Liver (tissue), 9 donors: ENCODE measurements around the gene ZFHX2. TPM values are rescaled to one million over a fixed set of nuclear protein-coding genes. Genes with fewer than 3 reads are reported as not detected.

ENCODE experiments used
- DNase-seq: peaks from one replicate; pipeline ENCODE4 v3.0.0-alpha.2; 2017; ENCODE audit warnings: low spot score
- H3K27ac ChIP-seq, 2 donors: one replicate each; pipeline ENCODE4 v1.7.0; 2013; ENCODE audit warnings: inconsistent platforms in 2 of 2, low read length in 2 of 2, control low read depth in 1 of 2, low read depth in 1 of 2, mild to moderate bottlenecking in 1 of 2
- H3K27me3 ChIP-seq, 4 donors: one replicate each; pipeline versions ENCODE4 v1.6.1 to v1.7.0; 2013; ENCODE audit warnings: low read length in 3 of 4, inconsistent platforms in 1 of 4, mild to moderate bottlenecking in 1 of 4, moderate library complexity in 1 of 4; ENCODE audit not compliant: control insufficient read depth in 4 of 4, insufficient read depth in 4 of 4
- H3K36me3 ChIP-seq, 4 donors: one replicate each; pipeline versions ENCODE4 v1.6.1 to v1.7.0; 2013; ENCODE audit warnings: low read length in 3 of 4, mild to moderate bottlenecking in 3 of 4, low read depth in 1 of 4, moderate library complexity in 1 of 4; ENCODE audit not compliant: control insufficient read depth in 4 of 4, insufficient read depth in 3 of 4
- H3K4me1 ChIP-seq, 4 donors: one replicate each; pipeline versions ENCODE4 v1.6.1 to v1.7.0; 2013; ENCODE audit warnings: low read length in 3 of 4, mild to moderate bottlenecking in 3 of 4, moderate library complexity in 1 of 4; ENCODE audit not compliant: control insufficient read depth in 4 of 4, insufficient read depth in 4 of 4
- H3K4me3 ChIP-seq, 3 donors: one replicate each; pipeline versions ENCODE4 v1.6.1 to v1.7.0; 2013; ENCODE audit warnings: low read length in 3 of 3, control low read depth in 1 of 3, low read depth in 1 of 3, mild to moderate bottlenecking in 1 of 3
- H3K9ac ChIP-seq, 2 donors: one replicate each; pipeline ENCODE4 v1.7.0; 2013; ENCODE audit warnings: low read length in 2 of 2, mild to moderate bottlenecking in 2 of 2, moderate library complexity in 2 of 2, control low read depth in 1 of 2, low read depth in 1 of 2
- H3K9me3 ChIP-seq, 4 donors: one replicate each; pipeline versions ENCODE4 v1.6.1 to v1.7.0; 2013; ENCODE audit warnings: low read length in 3 of 4; ENCODE audit not compliant: control insufficient read depth in 4 of 4
- CTCF ChIP-seq: fragments of 150-350 bp; IDR thresholded peaks from 2 replicates; pipeline ENCODE4 v1.5.1; 2017; ENCODE audit warnings: improper control_type of control experiment, low read depth, low read length; ENCODE audit not compliant: missing input control
- EGR1 ChIP-seq, 2 donors: IDR thresholded peaks; 2 replicates each; pipeline ENCODE4 v1.6.1; 2016 to 2018; ENCODE audit warnings: antibody characterized with exemption in 2 of 2, low read depth in 2 of 2
- FOXA1 ChIP-seq: IDR thresholded peaks from 2 replicates; pipeline ENCODE4 v1.6.1; 2016; ENCODE audit warnings: antibody characterized with exemption
- FOXA2 ChIP-seq: IDR thresholded peaks from 2 replicates; pipeline ENCODE4 v1.6.1; 2016; ENCODE audit warnings: antibody characterized with exemption
- GABPA ChIP-seq, 2 donors: IDR thresholded peaks in 1 of 2; conservative IDR thresholded peaks in 1 of 2; 2 replicates each; pipeline ENCODE4 v1.6.1; 2016; ENCODE audit warnings: antibody characterized with exemption in 2 of 2, mild to moderate bottlenecking in 1 of 2, moderate library complexity in 1 of 2
- HNF4A ChIP-seq, 2 donors: conservative IDR thresholded peaks; 2 replicates each; pipeline ENCODE4 v1.6.1; 2016; ENCODE audit warnings: antibody characterized with exemption in 2 of 2, mild to moderate bottlenecking in 2 of 2
- HNF4G ChIP-seq: IDR thresholded peaks from 2 replicates; pipeline ENCODE4 v1.6.1; 2016; ENCODE audit warnings: antibody characterized with exemption
- JUND ChIP-seq, 2 donors: IDR thresholded peaks; 2 replicates each; pipeline ENCODE4 v1.6.1; 2016; ENCODE audit warnings: antibody characterized with exemption in 2 of 2
- NR2F2 ChIP-seq: IDR thresholded peaks from 2 replicates; pipeline ENCODE4 v1.6.1; 2016; ENCODE audit warnings: antibody characterized with exemption
- RAD21 ChIP-seq, 2 donors: IDR thresholded peaks; 2 replicates each; pipeline ENCODE4 v1.6.1; 2016; ENCODE audit warnings: antibody characterized with exemption in 2 of 2, mild to moderate bottlenecking in 2 of 2
- REST ChIP-seq: IDR thresholded peaks from 2 replicates; pipeline ENCODE4 v1.6.1; 2016; ENCODE audit warnings: antibody characterized with exemption, mild to moderate bottlenecking
- RXRA ChIP-seq, 2 donors: IDR thresholded peaks; 2 replicates each; pipeline ENCODE4 v1.6.1; 2017 to 2018; ENCODE audit warnings: antibody characterized with exemption in 2 of 2, mild to moderate bottlenecking in 1 of 2
- SP1 ChIP-seq: IDR thresholded peaks from 2 replicates; pipeline ENCODE4 v1.6.1; 2018; ENCODE audit warnings: antibody characterized with exemption, mild to moderate bottlenecking
- TAF1 ChIP-seq: conservative IDR thresholded peaks from 2 replicates; pipeline ENCODE4 v1.6.1; 2016; ENCODE audit warnings: antibody characterized with exemption, mild to moderate bottlenecking
- YY1 ChIP-seq: IDR thresholded peaks from 2 replicates; pipeline ENCODE4 v1.6.1; 2016; ENCODE audit warnings: antibody characterized with exemption, mild to moderate bottlenecking
- ZBTB33 ChIP-seq: IDR thresholded peaks from 2 replicates; pipeline ENCODE4 v1.6.1; 2016; ENCODE audit warnings: antibody characterized with exemption
- WGBS: extraction: QIAGEN DNeasy Blood & Tissue Kit; methylation state at CpG from one replicate; pipeline ENCODE4 v1.1.7; 2013; 5-methylcytosine and 5-hydroxymethylcytosine counted together
- polyA plus RNA-seq, 2 donors: library from polyadenylated mRNA; stranded (reverse) in 1 of 2; unstranded in 1 of 2; fragments of 200-250 nt in 1 of 2; fragments of >200 nt in 1 of 2; fragmentation: Nextera tagmentation in 1 of 2; extraction: Ambion mirVana in 1 of 2; gene quantifications; one replicate each; pipeline versions ENCODE4 v1.2.1 to v1.2.3, GENCODE V29; 2013 to 2015
- total RNA-seq, 2 donors: library from RNA; depleted of rRNA; stranded (reverse); fragments of >200 nt; gene quantifications; one replicate each; pipeline ENCODE4 v1.2.3, GENCODE V29; 2014
- TF ChIP-seq, protein P1 (sequence below): IDR thresholded peaks from 2 replicates; pipeline ENCODE4 v1.6.1; 2016; ENCODE audit warnings: antibody characterized with exemption
- TF ChIP-seq, protein P2 (sequence below): IDR thresholded peaks from 2 replicates; pipeline ENCODE4 v1.6.1; 2016; ENCODE audit warnings: antibody characterized with exemption
- donor health status: healthy.
- donor health status: healthy.
- donor health status: healthy.
- donor health status: healthy.
- donor health status: healthy.

ZFHX2 gene
- total and polyA plus RNA-seq, 4 donors = 0.06 to 0.14 (median 0.10) TPM

- TF ChIP-seq CTCF (no peak), NR2F2 (no peak), HNF4G (no peak)
Observed at GRCh38 chr14:23525611-23526010, 26.0 kb downstream of the ZFHX2 start (continued).

DNA sequence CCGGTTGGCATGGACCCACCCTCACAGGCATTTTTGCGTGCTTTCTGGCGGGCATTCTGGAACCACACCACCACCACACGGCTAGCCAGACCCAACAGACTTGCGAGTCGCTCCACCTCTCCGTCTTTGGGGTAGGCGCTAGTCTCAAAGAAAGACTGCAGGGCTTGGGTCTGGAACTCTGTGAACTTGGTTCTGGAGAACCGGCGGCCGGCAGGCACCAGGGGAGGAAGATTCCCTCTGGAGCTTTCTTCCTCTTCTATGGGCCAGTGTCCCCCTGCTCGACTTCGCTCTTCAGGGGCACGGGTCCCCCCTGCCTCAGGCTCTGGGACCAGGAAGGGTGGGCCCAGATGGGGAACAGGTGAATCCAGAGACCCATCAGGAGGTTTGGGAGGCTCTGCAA is 26.6 kb downstream of the ZFHX2 start:
- Histone ChIP-seq H3K36me3 (no peaks in the 10 kb centered on the region), H3K9me3 (no peaks in the 10 kb centered on the region), H3K27ac (no peak overlapping the region), H3K27me3 (no peaks in the 10 kb centered on the region), H3K4me1 (no peaks in the 10 kb centered on the region), H3K9ac (no peak overlapping the region), H3K4me3 (no peak overlapping the region)
- TF ChIP-seq RAD21 (IDR thresholded peaks at IDR 0.05) (no peak), RXRA (IDR thresholded peaks at IDR 0.05) (no peak), YY1 (no peak), FOXA1 (no peak), GABPA (IDR thresholded peaks at IDR 0.05 in 1 of 2, conservative IDR thresholded peaks at IDR 0.05 in 1 of 2) (no peak)
- TF ChIP-seq, protein P1, sequence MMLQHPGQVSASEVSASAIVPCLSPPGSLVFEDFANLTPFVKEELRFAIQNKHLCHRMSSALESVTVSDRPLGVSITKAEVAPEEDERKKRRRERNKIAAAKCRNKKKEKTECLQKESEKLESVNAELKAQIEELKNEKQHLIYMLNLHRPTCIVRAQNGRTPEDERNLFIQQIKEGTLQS = no peak
- TF ChIP-seq, protein P2, sequence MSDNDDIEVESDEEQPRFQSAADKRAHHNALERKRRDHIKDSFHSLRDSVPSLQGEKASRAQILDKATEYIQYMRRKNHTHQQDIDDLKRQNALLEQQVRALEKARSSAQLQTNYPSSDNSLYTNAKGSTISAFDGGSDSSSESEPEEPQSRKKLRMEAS = no peak
- WGBS = 95% methylated on average over 14 of the region's 14 CpGs
- no peak for DNase-seq

GRCh38 chr14:23523229-23524016 is 28.1 kb downstream of the ZFHX2 start:
- WGBS = 95% methylated on average over 16 of the region's 16 CpGs

More at GRCh38 chr14:23523229-23524016, 28.1 kb downstream of the ZFHX2 start:
- Histone ChIP-seq H3K9ac (no peak overlapping the region), H3K4me3 (no peak overlapping the region), H3K36me3 (no peaks in the 10 kb centered on the region), H3K9me3 (no peaks in the 10 kb centered on the region), H3K27ac (no peak overlapping the region), H3K27me3 (no peaks in the 10 kb centered on the region), H3K4me1 (no peaks in the 10 kb centered on the region)
- DNase-seq = no peak
- TF ChIP-seq FOXA2 = no peak
- no peak for TF ChIP-seq RAD21 (IDR thresholded peaks at IDR 0.05)
- TF ChIP-seq HNF4G = no peak
- TF ChIP-seq, protein P1 = no peak
- no peak for TF ChIP-seq YY1
- TF ChIP-seq REST = no peak
- TF ChIP-seq TAF1 = no peak
- TF ChIP-seq CTCF = no peak
- TF ChIP-seq SP1 = no peak
- TF ChIP-seq, protein P2 = no peak
- no peak for TF ChIP-seq EGR1 (IDR thresholded peaks at IDR 0.05; ENCODE audit: low read depth in 2 of 2)
- TF ChIP-seq ZBTB33 = no peak
- no peak for TF ChIP-seq FOXA1
- TF ChIP-seq JUND (IDR thresholded peaks at IDR 0.05) = no peak
- TF ChIP-seq GABPA (IDR thresholded peaks at IDR 0.05 in 1 of 2, conservative IDR thresholded peaks at IDR 0.05 in 1 of 2) = no peak
- no peak for TF ChIP-seq RXRA (IDR thresholded peaks at IDR 0.05)
- no peak for TF ChIP-seq NR2F2
- no peak for TF ChIP-seq HNF4A (conservative IDR thresholded peaks at IDR 0.05)
